HEK293 (cell line): ENCODE data around the gene TMEM106C.

Experiments used
- BCL11A ChIP-seq: fragments of 450-650 bp; formaldehyde crosslinking; IDR thresholded peaks from 2 replicates; pipeline ENCODE4 v1.5.1; 2016; ENCODE audit warnings: low read depth, missing biosample characterization, missing genetic modification characterization
- KLF10 ChIP-seq: fragments of 450-650 bp; IDR thresholded peaks from 2 replicates; pipeline ENCODE4 v1.5.1; 2018; ENCODE audit warnings: missing biosample characterization, mild to moderate bottlenecking, missing genetic modification characterization
- SETDB1 ChIP-seq: IDR thresholded peaks from one replicate; pipeline ENCODE4 v1.6.1; 2017; ENCODE audit warnings: mild to moderate bottlenecking, low read length, moderate library complexity, mixed read lengths; ENCODE audit not compliant: insufficient read length
- ZNF138 ChIP-seq: fragments of 450-650 bp; formaldehyde crosslinking; IDR thresholded peaks from 2 replicates; pipeline ENCODE4 v1.5.1; 2016; ENCODE audit warnings: missing biosample characterization, missing genetic modification characterization, borderline replicate concordance
- ZNF214 ChIP-seq: fragments of 450-650 bp; formaldehyde crosslinking; IDR thresholded peaks from 2 replicates; pipeline ENCODE4 v1.5.1; 2017; ENCODE audit warnings: missing biosample characterization, mild to moderate bottlenecking, missing genetic modification characterization, borderline replicate concordance

- TF ChIP-seq BCL11A (tag by site-specific recombination), result no peak
- TF ChIP-seq SETDB1, result no peak
- no peak for TF ChIP-seq ZNF214 (tag by site-specific recombination)
- TF ChIP-seq ZNF138 (tag by site-specific recombination), result no peak
- TF ChIP-seq KLF10 (tag by site-specific recombination), result no peak
Observed at GRCh38 chr12:47935184-47935583, 28.2 kb upstream of the TMEM106C start.
